Inferior parietal cortex (tissue), 1 donor: Measurements from ENCODE around the gene CALB2.
"Not testable (repeated sequence)": the region's sequence is repeated elsewhere in the genome, so short reads cannot be mapped to it uniquely, and the experiment has no call there.

Experiments
- DNase-seq: peaks from one replicate; pipeline ENCODE4 v3.0.0-alpha.2; 2016; ENCODE audit errors: extremely low spot score

CALB2 gene

DNA sequence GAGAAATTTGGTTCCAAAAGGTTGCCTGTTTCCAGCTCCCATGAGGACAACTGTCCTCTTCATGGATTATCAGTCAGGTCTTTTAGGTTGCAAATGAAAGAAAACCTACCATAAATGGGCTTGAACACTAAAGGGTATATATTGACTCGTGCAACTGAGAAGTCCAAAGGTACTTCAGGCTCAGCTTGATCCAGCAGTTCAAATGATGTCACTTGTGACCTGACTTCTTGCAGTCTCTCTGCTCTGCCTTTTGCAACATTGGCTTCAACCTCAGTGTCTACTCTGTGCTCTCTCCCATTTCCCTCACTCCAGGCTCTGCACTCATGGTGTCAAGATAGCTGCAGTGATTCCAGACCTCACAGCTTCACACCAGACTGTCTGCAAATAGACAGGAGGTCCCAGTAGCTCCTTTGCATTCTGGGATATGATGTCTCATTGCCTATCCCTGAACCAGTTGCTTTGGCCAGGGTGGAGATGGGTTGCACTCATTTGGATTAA lies 5.5 kb upstream of the CALB2 start:
- DNase-seq: no peak

DNA sequence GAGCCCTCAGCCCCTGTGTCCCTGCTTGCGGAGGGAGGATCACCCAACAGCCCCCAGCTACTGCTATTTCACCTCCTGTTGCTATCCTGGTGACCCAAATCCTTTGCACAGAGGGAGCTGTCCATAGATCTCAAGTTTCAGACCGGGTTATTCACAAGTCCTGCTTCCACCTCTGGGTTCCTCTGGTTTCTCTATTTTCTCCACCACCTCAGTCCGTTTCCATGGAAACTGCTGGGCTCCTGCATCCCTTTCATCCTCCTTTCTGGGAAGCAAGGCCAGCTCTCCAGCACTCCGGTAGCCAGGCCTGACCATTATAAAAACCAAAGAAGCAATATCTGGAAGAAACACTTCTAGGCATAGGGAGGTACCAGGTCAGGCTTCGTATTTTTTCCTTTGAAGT lies 4.8 kb upstream of the CALB2 start:
- DNase-seq: peak; percentile 36

DNA sequence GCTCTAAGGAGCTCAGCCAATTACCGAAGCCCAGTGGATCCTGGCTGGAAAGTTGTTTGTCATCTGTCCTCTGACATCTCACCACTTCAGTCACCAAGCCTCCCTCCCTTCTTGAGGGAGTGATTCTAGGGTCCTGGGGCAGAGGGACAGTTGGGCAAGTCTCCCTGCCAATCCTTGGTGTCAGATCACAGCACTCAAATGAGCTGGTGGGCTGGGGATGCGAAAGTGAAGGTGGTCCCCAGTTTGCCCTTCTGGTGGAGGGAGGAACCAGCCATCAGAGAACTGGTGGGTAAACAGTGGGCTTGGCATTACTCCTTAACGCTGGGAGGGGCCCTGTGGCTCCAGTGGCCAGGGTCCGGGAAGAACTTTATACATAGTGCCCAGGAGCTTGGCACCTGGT lies 4.4 kb upstream of the CALB2 start:
- DNase-seq: no peak

DNA sequence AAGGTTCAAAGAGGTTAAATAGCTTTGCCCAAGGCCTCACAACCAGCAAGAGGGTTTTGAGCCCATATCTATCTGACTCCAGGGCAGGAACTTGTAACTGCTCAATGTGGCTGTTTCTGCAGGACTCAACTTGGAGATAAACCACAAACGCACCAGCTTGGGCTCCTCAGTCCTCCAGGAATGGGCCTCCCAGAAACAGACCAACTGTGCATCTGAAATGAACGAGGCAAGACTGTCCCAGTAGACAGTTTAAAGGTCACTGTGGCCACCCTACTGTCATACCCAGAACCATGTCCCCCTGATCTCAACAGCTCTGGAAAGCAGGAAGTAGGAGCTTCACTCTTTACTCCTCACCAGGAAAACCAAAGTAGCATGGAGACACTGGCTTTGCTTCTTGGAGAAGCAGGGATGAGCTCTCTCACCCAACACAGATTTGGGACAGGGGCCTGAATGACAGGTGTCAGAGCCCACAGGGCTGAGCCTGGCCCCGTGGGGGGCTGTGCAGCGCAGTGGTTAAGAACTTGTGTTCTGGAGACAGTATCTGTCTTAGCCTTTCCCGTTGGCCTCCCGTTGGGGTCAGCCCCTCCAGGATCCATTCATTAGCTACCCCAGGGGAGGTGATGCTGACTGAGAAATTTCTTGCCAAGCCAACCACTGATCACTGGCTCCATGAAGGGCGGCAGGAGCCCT lies 2.3 kb upstream of the CALB2 start:
- no peak for DNase-seq

DNA sequence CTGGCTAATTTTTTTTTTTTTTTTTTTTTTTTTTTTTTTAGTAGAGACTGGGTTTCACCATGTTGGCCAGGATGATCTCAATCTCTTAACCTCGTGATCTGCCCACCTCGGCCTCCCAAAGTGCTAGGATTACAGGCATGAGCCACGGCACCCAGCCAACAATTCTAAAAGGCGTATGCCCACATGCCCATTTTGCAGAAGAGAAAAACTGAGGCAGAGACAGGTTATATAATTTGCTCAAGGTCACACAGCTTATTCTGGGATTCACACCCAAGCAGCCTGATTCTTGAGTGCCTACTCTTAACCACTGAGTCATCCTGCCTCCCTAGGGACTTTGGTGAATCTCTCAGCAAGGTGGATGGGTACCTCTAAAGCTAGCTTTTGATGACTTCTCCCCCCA lies 1.6 kb upstream of the CALB2 start:
- not testable (repeated sequence) for DNase-seq

DNA sequence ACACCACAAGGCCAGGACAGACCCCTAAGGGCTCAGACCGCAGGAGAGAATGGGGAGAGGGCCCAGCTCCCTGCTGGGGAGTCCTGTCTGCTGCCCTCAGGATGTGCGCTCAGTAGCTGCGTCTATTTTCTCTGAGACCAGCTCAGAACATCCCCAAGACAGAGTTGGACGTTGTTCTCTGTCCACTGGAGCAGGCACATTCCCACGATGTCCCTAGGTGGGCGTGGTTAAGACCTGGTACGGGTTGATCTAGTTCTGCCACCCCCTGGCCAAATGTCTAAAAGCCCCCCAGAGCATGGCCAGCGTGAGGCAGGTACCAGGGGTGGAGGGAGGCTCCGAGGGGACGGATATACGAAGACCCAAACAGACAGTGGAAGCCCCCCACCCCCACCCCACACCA lies 842 bp upstream of the CALB2 start:
- no peak for DNase-seq

DNA sequence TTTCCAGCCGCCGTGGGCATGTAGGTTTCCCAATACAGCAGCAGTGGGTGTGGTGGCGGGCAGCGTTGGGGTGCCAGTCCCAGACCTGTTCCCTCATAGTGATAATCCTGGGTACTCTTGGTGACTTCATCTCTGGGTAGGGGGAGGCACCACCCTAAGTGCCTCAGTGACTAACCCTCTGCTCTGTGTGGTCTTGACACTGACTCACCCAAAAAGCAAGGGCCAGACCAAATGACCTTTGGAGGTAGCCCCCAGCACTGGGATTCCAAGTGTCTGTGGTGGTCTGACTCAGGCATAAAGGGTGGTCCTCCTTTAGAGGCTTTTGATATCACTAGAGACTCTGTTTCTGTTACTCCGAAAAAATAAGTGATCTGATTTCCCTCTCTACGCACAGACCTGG lies 908 bp downstream of the CALB2 start:
- no peak for DNase-seq

DNA sequence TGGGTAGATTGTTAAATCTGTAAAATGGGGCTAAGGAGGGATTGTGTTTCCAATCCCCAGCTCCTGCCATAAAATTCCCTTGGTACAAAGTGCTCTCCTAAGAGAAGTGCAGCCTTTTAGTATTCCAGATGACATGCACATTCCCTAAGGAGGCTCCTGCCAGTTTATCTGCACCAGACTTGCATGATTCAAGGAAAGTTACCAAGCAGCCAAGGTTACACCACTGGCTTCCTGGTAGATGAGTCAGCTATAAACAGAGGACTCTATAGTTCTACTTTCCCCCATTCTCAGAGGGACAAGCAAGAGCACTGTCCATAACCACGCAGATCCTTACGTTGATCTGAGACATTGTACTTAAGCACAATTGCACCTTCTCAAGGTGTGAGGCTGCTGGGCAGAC lies 1.9 kb downstream of the CALB2 start:
- DNase-seq: no peak

DNA sequence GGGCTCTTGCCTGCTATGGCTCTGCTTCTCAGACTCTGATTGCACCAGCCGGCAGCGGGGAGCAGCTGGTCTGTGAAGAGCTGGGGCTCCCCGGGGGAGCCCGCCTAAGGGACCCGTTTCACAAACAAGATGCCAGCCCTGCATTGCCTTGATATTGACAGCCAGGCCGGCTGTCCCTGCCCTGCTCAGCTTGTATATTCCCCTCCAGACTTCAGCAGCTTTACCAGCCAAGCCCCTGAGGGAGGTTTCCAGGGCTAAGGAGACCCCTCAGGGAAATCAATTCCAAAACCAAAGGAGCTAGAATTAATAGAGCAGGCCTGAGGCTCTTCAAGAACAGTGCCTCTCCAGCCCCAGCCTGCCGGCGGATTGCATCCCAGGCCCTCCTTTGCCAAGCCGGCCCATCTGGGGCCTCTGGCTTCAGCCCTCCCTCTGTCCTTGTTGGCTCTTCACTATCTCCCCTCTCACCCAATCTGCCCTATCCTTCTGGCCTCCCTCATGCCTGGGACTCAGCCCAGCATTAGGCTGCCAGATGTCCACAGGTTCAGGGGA lies 5.7 kb downstream of the CALB2 start:
- DNase-seq: no peak

DNA sequence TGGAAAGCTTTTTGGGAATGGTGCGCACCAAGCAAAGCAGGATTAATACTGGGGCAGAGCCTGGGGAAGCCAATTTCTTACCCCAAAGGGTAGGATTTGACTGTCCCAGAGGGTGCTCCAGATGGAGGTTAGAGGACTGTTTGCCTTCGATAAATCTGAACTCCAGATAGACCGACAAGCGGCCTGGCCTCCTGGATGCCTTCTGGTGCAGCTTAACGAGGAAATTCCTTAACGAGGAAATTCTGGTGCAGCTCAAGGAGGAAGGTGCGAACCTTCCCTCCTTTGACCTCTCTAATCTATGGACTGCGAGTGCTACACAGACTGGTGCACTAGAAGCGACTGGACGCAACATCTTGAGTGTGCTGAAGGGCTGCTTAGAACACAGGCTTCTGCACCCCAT lies 6.5 kb downstream of the CALB2 start:
- DNase-seq: no peak

DNA sequence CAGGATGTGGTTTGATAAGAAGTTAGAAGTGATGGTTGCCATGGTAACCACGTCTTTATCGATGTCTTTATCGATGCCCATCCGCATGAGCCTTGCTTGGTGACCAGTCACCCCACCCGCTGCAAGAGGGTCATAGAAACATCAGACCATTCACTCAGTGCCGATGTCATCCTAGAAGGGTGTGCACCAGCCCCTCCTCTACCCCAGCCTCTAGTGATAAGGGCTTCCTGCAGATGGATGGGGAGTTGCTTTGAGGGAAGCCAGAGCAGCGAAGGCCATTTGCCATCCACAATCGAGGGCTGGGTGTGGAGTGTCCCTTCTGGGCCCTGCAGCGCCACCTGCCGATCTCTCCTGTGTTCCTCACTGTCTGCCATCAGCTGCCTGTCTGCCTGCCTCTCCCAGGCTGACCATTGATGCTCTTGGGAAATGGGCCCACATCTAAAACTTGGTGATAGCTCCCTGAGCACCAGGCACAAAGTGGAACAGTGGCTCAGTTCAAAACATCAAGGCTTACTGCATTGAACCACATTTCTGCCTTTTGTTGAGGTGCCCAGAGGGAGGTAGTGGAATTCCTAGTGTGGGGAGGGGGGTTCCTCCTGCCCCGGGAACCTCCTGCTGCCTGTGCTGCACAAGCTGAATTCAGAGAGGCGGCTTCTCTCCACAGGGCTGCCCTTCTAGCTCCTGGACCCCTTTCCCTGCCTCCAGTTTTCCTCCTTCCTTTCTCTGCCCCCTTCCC lies 8.9 kb downstream of the CALB2 start:
- DNase-seq: no peak

DNA sequence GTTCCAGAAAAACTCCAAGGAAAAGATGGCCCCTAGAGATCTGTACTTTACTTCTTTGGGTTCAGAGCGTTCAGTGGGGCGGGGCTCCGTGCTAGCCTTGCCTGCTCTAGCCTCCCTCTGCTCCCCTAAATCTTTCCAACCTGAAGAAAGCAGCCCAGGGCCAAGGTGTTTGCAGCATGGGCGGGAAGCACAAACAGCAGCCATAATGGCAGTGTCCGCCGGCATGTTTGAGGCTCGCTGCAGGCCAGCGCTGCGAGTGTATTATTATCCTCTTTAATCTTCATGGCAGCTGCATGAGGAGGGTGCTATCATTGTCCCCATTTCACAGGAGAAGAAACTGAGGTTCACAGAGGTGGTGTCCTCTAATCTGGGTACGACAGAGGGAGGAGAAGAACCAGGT lies 10.4 kb downstream of the CALB2 start:
- no peak for DNase-seq

DNA sequence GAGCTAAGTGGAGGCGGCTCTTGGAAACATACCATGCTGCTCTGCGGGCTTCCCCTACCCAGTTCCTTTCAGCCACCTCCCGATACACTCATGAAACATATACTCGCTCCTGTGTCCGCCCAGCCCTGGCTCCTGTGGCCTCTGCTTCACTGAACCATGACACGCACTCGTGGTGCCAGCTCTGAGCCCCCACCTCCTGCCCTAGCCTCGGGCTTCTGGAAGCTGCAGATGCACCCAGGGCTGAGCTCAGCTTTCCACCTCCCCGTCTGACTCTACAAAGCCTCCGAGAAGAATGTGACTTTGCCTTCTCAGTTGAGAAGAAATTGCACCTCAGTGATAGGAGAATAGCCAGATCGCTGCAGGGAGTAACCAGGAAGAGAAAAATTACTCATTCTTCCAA lies 11.0 kb downstream of the CALB2 start:
- no peak for DNase-seq

DNA sequence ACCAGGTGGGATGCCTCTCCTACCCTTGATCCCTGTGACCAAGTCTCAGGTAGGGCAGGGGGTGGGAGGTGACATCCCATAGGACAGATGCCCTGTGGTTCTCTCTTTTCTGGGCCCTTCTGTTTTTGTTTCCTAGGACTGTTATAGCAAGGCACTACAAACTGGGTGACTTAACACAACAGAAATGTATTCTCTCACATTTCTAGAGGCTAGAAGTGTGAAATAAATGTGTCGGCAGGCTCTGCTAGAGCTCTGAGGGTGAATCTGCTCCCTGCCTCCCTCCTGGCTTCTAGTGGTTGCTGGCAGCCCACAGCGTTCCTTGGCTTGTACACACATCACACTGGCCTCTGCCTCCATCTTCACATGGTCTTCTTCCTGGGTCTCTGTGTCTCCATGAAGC lies 12.7 kb downstream of the CALB2 start:
- no peak for DNase-seq

DNA sequence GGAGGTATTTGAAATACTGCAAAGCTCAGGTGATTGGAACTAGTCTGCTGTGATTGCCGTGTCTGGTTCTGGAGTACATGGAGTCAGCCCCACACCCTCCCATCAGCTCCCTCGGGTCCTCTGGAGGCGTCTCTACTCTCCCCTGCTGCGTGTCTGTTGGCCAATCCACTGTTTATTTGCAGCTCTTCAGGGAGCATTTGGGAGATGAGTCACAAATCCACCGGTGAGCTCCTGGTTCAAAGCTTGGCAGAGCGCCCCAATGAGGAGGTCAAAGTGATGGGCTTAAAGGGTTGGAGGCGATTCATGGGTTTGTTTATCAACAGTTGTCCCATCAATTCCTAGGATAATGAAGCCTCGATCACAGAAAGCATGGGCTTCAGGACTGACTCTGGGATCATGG lies 14.6 kb downstream of the CALB2 start:
- DNase-seq: no peak

DNA sequence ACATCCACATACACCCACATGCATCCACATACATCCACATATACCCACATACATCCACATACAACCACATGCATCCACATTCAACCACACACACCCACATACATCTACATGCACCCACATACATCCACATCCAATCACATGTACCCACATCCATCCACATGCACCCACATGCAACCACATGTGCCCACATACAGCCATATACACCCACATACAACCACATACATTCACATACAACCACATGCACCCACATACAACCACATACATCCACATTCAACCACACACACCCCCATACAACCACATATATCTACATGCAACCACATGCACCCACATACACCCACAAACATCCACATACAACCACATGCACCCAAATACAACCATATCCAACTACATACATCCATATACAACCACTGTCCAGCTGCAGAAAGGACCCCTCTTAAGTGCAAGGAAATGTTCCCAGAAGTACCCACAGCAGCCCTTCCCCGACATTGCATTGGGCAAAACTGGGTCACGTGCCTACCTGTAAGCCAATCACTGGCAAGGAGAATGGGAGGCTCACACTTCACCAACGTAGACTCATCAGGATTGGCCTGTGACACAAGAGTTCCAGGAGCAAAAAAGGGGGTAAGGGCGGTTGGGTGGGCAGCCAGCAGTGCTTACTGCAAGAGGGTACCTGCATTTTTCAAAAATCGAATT lies 18.1 kb downstream of the CALB2 start:
- no peak for DNase-seq

DNA sequence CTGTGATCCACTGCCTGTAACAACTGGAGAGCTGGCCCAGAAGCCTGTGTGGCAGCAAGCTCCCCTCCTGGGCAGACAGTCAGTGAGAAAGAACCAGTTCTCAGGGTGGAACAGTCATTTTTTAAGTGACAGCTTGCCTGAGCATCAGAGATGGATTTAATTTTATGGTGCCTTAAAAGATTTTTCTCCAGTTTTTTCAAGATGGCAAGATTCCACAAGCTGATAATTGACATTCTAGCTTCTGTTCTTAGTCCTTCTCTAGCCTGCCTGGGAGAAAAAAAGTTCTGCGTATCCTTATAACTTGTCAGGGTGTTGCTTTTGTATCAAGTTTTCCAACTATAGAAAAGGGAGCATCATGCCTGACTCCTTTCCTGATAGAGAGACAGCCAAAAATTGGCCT lies 21.2 kb downstream of the CALB2 start:
- DNase-seq: no peak

DNA sequence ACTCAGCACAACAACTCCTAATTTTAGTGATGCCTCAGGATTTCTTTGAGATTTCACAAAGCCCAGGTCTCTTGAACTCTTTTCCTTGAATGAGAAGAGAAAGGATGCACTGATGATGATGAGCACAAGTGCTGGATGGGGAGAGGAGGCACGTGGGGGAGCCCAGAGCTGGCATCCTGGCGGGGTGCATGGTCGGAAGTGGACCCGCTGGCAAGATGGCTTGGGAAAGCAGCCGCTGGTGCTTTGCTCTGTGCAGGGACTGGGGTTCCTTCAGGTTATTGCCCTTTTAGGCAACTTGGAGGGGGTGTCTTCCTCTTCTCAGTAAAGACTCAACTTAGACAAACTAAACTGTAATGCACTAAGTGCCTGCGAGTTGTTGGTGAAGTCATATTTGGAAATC lies 22.3 kb downstream of the CALB2 start:
- no peak for DNase-seq

DNA sequence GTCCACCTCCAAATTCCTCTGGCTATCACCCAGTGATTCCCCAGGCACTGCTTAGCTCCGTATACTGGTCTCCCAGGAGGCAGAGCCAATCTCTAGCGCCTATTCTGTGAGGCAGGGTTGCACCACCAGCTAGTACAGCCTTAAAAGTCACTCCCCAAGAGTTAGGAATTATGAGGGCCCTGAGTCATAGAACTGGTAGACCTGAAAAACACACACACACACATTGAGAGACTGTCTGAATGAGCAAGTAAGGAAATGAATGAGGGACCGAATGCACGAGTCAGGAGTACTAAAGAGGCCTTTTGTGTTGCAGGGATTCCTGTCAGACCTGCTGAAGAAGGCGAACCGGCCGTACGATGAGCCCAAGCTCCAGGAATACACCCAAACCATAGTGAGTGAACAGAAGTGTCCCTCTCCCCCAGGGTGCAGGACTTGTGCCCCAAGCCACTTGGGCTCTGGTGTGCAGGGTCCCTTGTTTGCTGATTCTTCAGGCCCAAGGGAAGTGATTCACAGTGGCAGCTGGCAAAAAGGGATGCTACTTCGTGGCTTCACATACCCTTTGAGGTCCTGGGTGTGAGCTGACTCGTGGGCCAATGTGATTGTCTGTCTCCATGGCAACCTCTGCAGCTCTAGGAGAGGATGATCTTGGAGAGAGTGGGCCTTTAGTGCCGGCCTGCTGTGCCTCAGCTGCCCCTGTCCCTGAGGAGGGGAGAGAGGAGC lies 24.7 kb downstream of the CALB2 start:
- no peak for DNase-seq

DNA sequence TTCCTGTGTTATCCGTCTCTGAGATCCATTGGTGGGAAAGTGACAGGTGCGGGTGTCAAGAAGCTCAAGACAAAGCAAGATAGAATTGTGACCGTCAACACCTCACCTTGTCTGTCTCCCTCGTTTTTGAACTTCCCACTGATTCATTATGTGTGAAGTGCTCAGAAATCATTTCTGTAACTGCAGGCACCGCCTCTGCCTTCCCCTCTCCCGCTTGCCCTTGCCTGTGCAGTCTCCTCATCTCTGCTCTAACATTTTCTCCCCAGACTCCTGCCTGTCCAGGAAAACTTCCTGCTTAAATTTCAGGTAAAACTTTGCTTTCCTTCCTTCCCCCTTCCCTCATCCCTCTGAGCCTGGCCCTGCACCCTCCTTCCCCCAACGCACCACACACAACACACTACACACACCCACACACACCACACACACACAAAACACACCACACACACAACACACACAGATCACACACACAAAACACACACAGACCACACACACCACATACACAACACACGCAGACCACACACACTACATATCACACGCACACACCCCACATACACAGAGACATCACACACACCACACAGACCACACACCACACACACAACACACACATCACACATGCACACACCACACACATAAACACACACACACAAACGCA lies 25.7 kb downstream of the CALB2 start:
- DNase-seq: no peak
